NB4 (cell line): ENCODE data around the gene IDH3G.

Experiments
- CTCF ChIP-seq: IDR thresholded peaks from one replicate; pipeline ENCODE4 v1.5.1; 2012; ENCODE audit warnings: low read depth, low read length
- MAX ChIP-seq: IDR thresholded peaks from 2 replicates; pipeline ENCODE4 v1.6.1; 2011; ENCODE audit warnings: low read depth, low read length
- MYC ChIP-seq: IDR thresholded peaks from 2 replicates; pipeline ENCODE4 v1.6.1; 2011; ENCODE audit warnings: low read depth, low read length
- POLR2A ChIP-seq: IDR thresholded peaks from 2 replicates; pipeline ENCODE4 v1.6.1; 2011; ENCODE audit warnings: mild to moderate bottlenecking; ENCODE audit not compliant: insufficient read length; ENCODE audit errors: extremely low read depth

GRCh38 chrX:153791104-153791852, 2.9 kb downstream of the IDH3G start:
- TF ChIP-seq CTCF (no peak), POLR2A (no peak), MYC (no peak), MAX (no peak)
